Cardiac septum (tissue), 1 donor: ENCODE data around the gene SPDL1. TPM values are rescaled to one million over a fixed set of nuclear protein-coding genes. Genes with fewer than 3 reads are reported as not detected.
A peak's percentile ranks its signal among the peaks of the same experiment; 100 is the strongest.
"Not testable (repeated sequence)": the region's sequence is repeated elsewhere in the genome, so short reads cannot be mapped to it uniquely, and the experiment has no call there.

Source experiments
- DNase-seq: peaks from one replicate; pipeline ENCODE4 v3.0.0-alpha.2; 2020; ENCODE audit warnings: low spot score
- intact Hi-C: fragments of 100-400 bp; cut with DNase I; formaldehyde crosslinking; loops from one replicate; pipeline ENCODE4 v1.14.0; 2022
- total RNA-seq: library from RNA; stranded (reverse); fragmentation: NEBNext Ultra II Directional; extraction: Animal tissue kit (Norgen Biotek cat#: 25700); gene quantifications from one replicate; pipeline ENCODE4 v1.2.1, GENCODE V29; 2021
- donor health status: DM: no; HTN: no; CAD: no.

Gene SPDL1
- total RNA-seq, 1 donor from 2014 or later: 4.6 TPM

DNA sequence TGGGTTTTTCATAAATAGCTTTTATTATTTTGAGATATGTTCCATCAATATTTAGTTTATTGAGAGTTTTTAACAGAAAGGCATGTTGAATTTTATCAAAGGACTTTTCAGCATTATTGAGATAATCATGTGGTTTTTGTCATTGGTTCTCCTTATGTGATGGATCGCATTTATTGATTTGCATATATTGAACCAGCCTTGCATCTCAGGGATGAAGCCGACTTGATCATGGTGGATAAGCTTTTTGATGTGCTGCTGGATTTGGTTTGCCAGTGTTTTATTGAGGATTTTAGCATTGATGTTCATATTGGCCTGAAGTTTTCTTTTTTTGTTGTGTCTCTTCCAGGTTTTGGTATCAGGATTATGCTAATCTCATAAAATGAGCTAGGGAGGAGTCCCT is 40.7 kb downstream of the SPDL1 start:
- intact Hi-C loops, DNase-seq: not testable (repeated sequence)

DNA sequence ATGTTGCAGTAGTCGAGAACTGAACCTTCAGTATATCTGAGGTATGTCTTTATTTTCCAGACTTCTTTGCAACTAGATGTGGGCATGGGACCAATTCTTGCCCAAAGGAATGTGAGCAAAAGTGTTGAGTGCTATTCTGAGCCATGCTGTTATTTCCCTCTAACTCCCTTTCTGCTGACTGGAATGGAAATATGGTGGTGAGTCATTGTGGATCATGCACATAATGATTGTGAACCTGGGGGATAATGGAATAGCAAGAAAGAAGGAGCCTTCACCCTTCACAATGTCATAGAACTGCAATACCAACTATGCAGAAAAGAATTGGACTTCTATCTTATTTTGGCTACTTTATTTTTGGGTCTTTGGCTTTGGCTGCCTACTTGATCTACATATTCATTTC is 43.2 kb downstream of the SPDL1 start:
- intact Hi-C loops: no loop called here
- DNase-seq: no peak

DNA sequence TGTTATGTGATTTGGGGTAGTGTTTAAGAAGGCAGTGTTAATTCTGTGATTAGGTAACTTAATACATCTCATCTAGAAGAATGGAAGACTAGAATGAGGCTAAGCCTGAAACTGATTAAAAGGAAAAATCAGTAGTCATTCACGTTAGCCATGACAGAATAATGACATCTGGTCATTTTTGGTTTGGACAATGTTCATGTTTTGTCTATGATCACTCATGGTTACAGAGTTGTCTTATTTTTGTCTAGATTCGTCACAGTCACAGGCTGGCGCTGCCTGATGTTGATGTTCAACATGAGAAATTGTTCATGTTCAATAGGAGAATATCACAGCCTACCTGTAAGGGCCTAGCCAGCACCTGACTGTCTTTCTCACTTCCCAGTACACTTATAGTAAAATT is 44.0 kb downstream of the SPDL1 start:
- intact Hi-C loops: no loop called here
- DNase-seq: no peak

DNA sequence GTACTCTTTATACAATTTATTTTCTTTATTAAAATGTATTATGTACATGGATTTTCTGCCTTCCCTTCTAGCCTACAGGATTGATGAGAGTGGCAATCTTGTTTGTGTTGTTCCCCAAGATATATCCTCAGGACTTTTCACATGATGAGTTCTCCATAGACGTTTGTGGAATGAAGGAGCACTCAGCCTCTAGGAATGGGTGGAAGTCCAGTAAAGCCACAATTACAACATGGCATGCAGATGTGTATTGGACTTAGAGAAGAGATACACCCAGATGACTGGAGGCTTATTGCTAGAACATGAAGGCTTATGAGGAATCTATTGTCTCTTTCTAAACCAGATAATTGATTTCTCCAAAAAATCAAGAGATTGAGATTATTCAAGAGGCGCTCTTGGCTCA is 45.3 kb downstream of the SPDL1 start:
- no peak for DNase-seq
- intact Hi-C loops: no loop called here

DNA sequence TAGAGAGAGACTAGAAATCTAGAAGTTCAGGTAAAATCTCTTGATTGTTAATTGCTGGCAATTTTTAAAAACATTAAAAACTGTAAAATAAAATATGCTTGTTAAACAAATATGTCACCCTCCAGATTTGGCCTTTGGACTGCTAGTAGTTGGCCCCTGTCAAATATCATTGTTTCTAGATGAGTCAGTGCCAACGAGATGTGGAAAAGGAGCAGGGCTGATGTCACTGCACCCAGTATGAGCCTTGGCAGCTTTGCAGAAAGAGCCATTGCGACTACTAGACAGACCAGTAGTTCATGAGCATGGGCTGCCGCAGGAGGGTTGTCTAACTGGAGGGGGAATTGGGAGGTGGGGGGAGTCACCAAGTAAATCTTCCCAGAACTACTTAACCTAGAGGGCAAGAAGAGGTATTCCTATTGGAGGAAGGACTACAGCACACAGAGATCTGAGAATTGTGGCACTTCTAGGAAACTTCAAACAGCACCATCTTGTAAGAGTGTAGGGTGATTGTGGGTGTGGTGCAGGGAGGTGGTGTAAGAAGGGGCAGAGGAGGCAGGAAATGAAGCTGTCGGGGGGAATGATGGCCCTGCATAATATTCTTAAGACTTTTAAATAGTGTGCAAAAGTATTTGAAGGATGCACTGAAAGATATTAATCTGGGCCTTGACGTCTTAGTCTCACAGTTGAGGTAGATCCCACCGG is 46.4 kb downstream of the SPDL1 start:
- no peak for DNase-seq
- intact Hi-C loops: no loop called here

DNA sequence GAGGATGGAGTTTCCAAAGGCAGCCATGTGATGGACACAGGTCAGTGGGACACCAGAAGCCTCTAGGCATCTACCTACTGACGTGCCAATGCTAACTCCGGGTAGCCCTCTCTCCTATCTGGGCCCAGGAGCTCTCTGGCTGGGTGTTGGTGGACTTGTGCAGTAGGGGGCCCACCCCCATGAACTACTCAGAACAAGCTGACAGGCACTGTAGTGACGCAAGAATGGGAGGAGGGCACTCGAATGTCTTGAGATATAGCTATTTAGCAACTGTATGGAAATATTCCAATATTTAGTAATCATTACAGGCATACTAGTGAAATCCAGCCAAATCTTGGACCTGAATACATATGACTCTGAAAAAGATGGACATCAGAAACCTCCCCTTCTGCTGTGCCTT is 47.8 kb downstream of the SPDL1 start:
- no peak for DNase-seq
- intact Hi-C loops: no loop called here

DNA sequence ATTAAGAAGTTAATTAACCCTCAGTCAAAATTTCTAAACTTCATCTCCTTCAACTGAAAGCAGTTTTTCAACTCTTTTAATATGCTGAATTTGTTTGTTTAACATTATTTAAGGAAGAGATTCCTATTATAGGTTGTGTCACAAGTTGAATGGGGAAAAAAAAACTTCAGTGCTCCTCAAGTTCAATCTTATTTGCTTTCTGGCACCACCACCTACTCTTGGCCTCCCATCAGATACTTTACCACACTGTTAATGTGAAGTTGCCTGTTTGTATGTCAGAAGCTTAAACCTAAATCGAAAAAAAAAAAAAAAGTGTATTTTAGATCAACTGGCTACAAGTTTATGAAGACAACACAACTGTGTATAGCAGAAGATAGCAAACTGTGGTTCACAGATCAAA is 49.4 kb downstream of the SPDL1 start:
- DNase-seq: no peak
- intact Hi-C loops: no loop called here

DNA sequence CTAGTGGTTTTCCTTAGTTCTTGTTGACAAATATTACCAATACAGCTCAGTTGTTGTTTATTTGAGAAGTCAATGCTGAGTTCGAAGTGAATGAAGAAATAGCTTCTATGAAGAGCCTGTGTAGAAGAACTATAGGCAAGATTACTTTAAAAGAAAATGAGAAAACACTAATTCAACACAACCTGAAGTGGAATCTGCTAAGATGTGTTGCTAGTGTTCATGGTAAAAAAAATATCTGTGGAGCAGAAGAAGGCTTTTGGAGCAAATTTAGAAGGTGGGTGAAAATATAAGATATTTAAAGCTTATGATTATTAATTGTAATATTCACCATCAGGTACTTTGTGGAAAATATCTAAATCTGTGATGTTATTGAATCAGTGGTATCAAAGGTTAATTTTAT is 51.0 kb downstream of the SPDL1 start:
- DNase-seq: no peak
- intact Hi-C loops: no loop called here

DNA sequence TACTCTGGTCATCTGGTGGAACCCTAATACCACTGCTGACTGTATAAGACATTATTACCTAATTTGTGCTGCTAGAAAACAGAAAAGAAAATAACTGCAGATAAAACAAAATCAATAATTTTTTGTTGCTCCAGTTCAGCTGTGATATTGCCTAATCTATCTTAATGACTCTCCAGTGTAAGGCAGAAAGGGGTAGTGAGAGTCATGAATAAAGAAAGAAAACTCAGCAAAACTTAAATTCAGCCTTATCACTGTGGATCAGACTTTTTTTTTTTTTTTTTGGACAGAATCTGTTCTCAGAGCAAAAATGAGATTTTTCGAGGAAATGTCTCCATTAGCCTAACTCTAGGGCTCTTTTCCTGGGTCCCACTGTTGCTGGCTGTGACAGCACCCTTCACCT is 52.4 kb downstream of the SPDL1 start:
- no peak for DNase-seq
- intact Hi-C loops: no loop called here

DNA sequence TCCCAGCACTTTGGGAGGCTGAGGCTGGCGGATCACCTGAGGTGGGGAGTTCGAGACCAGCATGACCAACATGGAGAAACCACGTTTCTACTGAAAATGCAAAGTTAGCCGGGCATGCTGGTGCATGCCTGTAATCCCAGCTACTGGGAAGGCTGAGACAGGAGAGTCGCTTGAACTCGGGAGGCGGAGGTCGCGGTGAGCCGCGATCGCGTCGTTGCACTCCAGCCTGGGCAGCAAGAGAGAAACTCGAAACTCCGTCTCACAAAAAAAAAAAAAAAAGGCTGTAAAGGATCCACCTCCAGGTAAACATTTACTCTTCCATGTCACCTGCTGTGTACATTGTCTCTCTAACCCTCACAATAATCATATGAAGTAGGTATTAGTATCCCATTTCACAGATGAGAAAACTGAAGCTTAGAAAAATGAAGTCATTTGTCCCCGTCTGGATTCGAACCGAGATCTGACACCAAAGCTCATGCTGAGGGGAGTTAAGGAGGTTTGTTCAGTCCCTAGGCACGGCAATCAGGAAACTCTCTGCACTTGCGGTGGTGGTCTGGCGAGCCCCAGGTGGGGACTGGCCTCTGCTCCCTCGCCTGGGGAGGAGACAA is 53.0 kb downstream of the SPDL1 start:
- intact Hi-C loops: no loop called here
- DNase-seq: no peak

DNA sequence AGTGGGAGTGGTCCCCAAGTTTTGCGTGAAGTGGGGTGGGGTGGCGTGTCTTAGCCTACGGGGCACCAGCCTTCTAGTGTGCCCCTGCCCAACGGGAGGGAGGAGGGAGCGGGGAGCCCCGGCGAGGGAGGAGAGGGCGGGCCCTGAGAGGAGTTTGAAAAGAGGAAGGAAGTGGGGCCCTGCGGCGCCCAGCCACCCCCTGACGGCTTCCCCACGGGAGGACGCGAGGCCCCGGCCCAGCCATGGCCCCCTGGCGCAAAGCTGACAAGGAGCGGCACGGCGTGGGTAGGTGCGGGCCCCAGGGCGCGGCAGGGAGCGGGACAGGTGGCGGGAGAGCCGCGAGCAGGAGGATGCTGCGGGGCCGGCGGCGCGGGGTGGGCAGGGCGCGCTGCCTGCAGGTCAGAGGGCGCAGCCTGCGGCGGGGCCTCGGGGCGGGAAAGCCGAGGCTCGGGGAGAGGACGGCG is 53.5 kb downstream of the SPDL1 start, which contains the start of gene DOCK2:
Gene DOCK2 (plus strand): TSS at position 191 of the 464 bp plus-strand sequence. CDS start 52 bp downstream, at position 243.
- intact Hi-C loops: no loop called here

DNA sequence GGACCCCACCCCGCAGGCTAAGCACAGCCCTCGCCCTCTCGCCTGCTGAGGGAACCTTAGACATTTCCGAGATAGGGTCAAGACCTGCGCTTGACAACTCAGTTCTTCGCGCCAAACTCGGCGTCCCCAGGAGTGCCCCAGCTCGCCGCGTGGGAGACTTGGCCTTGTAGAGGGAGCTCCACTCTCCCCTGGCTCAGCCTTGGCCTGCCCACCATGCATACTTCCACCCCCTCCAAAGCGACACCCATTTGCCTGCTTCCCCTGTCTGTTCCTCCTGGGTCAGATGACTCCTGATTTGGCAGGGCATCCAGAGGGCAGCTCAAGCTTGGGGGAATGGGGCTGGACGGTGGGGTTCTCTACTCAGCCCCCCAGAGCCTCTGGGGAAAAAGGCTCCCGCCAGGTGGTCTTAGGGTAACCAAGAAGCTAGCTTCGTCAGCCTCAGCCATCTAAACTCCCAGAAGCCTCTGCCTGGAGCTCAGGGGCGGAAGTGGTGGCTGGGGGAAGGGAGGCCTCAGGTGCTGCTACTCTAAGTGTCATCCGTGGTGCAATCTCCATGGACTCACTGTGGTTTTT is 54.1 kb downstream of the SPDL1 start:
- peak; percentile 81 for DNase-seq
- intact Hi-C loops: no loop called here

More for the DNA sequence above, 53.5 kb downstream of the SPDL1 start, which contains the start of gene DOCK2:
- DNase-seq: peak; percentile 91

DNA sequence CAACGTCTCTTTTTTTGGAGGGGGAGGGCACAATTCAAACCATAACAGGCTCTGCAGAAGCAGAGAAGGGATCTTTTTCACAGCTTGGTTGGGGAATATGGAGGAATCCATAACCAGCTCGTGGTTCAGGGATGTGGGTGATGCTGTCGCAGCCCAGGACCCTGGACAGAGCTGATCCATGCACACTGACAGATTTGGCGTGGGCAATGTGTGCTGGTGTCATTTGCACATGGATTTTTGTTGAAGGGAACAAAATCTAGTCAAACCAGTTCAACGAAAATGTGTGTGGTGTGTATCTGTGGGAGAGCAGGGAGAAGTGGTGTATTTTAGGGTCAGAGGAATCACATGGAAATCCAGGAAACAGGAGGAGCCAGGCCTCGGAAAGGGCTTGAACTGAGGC is 57.7 kb downstream of the SPDL1 start:
- intact Hi-C loops: no loop called here

DNA sequence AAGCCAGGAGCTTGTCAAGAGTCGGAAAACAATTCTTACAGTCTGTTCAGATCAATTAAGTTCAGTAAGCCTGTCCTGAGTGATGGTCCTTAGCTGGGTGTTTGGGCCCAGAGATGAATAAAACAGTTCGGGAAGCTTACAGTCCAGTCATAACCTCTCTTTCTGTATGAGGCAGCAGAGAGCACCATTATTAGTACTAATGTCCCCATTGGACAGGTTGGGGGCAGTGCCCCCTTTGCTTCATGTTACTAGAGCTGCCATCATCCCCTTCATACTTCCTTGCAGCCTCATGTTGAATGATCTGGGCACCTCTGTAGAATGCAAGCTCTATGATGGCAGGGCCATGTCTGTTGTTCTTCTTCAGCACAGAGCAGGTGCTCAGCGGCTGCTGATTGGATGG is 63.3 kb downstream of the SPDL1 start:
- intact Hi-C loops: no loop called here
- no peak for DNase-seq

More for the DNA sequence above, 57.7 kb downstream of the SPDL1 start:
- DNase-seq: no peak

DNA sequence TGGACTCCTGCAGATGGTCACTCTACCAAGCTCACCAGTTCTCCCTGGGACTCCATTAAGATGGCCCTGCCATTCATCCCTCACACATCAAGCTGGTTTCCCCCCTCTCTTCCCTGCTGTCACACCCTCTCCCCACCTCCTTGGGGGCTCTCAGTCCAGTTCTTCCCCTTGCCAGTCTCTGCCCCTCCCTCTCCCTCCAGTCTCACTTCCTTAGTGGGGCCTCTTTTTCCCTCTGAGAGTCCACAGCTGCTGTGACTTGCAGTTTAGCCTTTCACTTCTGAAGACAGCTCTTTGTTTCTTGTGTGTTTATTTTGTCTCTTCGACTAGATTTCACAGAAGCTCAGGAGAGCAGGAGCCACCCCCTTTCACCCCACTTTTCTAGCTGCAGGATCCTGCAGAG is 64.0 kb downstream of the SPDL1 start:
- DNase-seq: no peak
- intact Hi-C loops: no loop called here

DNA sequence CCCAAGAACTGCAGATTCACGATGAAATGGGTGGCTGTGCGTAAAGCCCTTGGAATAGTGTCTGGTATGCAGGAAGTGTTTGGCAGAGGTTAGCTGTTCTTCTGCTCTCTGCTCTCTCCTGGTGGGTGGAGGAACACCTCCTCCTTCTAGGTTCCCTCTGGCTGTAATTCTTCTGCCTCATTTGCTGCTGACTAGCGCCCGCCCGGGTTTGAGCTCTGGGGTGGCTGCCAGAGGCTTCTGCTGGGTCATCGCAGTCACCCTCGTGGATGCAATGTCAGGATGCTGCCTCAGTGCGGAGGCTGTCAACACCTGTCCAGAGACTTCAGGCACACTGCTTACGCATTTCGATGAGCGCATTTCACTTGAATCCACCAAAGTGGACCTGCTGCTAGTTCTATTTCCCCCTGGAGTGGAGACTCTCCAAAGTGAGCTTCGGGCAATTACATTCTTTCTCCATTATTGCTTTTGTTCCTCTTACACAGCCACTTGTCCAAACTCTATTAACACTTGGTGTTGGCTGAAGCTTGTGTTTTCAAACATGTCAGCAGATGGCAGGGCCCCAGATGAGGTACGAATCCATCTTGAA is 65.2 kb downstream of the SPDL1 start:
- no peak for DNase-seq
- intact Hi-C loops: no loop called here

DNA sequence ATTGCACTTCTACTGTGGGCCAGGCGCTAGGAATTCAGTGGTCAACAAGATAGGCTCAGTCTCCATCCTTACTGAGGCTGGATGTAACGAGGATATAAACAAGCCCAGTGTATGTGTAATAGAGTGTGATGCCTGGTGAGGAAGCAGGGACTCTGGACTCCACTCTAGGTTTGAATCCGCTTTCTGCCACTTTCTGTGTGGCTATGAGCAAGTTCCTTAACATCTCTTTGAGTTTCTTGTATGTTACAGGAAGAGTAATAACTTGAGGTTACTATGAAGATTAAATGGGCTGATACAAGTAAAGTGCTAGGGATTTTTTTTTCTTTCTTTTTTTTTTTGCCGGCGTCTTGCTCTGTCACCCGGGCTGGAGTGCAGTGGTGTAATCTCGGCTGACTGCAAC is 65.9 kb downstream of the SPDL1 start:
- intact Hi-C loops: no loop called here
- no peak for DNase-seq

DNA sequence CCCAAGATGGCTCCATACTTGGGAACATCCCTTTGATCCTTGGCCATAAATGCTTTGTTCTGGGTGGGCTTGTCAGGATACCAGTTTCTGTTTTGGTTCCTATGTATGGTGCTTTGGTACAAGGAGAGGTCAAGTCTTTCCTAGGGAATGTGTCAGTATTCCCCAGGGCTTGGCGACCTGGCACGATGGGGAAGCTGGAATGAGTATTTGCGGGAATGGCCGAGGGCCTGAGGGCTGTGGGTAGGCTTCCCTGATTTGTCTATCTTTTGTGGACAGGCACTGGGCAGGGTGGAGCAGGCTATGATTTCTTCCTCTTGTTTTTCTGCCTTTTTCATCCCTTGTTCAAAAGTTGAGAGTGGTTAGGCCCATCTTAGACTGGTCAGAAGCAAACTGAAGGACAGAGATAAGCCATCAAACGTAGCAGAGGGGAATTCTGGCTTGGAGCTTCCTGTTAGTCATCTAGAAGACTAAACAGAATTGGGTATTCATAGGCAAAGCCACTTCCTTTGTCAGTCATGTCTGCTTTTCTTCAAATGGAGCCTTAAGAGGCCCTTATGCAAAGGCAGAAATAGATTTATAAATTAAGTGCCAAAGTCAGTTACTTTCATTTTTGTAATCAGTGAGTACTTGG is 67.2 kb downstream of the SPDL1 start:
- no peak for DNase-seq
- intact Hi-C loops: no loop called here

DNA sequence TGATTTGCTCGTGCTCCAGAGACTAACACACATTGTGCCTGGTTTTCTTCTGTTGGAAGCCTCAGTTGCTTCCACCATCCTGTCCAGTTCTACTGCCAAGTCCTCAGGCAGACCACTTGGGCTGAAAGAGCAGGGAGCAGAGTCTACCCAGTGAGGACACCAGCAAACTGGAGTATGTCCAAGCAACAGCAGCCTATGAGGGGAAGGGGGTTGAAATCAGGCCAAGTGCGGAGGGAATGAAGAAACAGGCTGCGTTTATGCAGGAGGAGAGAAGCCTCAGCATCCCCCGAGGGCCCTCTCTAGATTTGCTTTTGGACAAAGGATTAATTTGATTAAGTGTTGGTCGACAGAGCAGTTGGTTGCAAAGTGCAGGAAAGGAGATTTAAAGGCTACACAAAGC is 68.0 kb downstream of the SPDL1 start:
- intact Hi-C loops: no loop called here
- DNase-seq: no peak

DNA sequence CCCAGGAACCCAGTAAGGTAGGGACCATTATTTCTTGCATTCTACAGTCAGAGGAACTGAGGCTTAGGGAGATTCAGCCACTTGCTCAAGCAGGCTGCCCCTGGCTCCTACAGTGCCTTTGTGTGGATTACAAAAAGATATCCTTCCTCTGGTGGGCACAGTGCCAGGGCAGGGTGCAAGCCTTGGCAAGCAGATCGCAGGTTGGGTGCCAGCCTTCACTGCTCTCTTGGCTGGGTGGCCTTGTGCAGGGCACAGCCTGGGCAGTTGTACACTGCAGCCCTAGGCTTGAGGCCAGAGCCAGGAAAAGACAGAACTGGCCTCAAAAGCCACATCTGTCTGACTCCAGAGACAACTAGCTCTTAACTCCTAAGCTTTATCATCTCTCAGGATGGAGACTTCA is 68.5 kb downstream of the SPDL1 start:
- no peak for DNase-seq
- intact Hi-C loops: no loop called here
